HL-60 (cell line): Measurements from ENCODE around the gene ARNT2.

Experiments used
- DNase-seq, 2 experiments: peaks; one replicate each; pipeline ENCODE4 v3.0.0-alpha.2; 2010 to 2020; ENCODE audit warnings: low read depth in 1 of 2, low spot score in 1 of 2
- H3K27ac ChIP-seq: fragments of 250-450 bp; sonication (Bioruptor Pico); replicated peaks from 2 replicates; pipeline ENCODE4 v1.5.1; 2020; ENCODE audit warnings: mild to moderate bottlenecking, moderate library complexity
- H3K27me3 ChIP-seq: fragments of 250-450 bp; sonication (Bioruptor Pico); 2 replicates; pipeline ENCODE4 v1.5.1; 2021; ENCODE audit warnings: mild to moderate bottlenecking, moderate library complexity; ENCODE audit not compliant: insufficient read depth, poor library complexity, severe bottlenecking
- H3K4me3 ChIP-seq: replicated peaks from 2 replicates; pipeline ENCODE4 v1.5.1; 2011; ENCODE audit warnings: mild to moderate bottlenecking, control low read depth, low read length; ENCODE audit not compliant: insufficient read depth
- GABPA ChIP-seq: IDR thresholded peaks from 2 replicates; pipeline ENCODE4 v1.6.1; 2012; ENCODE audit warnings: low read depth
- POLR2AphosphoS5 ChIP-seq: IDR thresholded peaks from 2 replicates; pipeline ENCODE4 v1.6.1; 2012; ENCODE audit warnings: low read depth
- SPI1 ChIP-seq: IDR thresholded peaks from 2 replicates; pipeline ENCODE4 v1.6.1; 2012; ENCODE audit warnings: low read depth, mild to moderate bottlenecking, borderline replicate concordance
- TF ChIP-seq, protein P1 (sequence below): IDR thresholded peaks from 2 replicates; pipeline ENCODE4 v1.6.1; 2012; ENCODE audit warnings: low read depth; ENCODE audit not compliant: insufficient replicate concordance
- TF ChIP-seq, protein P2 (sequence below): IDR thresholded peaks from one replicate; pipeline ENCODE4 v1.5.1; 2011; ENCODE audit warnings: low read length, control low read depth, inconsistent platforms; ENCODE audit not compliant: insufficient read depth

ARNT2 gene

DNA sequence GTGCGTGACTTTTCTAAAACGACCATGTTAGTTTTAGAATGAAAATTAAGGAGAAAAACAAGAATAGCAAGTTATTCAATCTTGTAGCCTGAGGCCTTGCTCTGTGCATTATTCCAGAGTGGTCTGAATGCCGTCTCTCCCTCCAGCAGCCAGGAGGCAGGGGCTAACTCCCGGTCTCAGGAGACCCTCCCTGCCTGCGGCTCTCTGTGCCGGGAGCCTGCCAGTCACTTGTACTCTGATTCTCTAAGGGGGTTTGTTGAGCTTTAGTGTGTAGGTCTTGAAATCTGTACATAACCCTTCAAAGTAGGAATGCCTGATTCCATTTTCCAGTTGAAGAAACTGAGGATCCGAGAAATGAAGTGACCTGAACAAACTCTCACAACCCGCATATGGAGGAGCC is 97.3 kb downstream of the ARNT2 start:
- TF ChIP-seq POLR2AphosphoS5, result no peak
- TF ChIP-seq, protein P1, sequence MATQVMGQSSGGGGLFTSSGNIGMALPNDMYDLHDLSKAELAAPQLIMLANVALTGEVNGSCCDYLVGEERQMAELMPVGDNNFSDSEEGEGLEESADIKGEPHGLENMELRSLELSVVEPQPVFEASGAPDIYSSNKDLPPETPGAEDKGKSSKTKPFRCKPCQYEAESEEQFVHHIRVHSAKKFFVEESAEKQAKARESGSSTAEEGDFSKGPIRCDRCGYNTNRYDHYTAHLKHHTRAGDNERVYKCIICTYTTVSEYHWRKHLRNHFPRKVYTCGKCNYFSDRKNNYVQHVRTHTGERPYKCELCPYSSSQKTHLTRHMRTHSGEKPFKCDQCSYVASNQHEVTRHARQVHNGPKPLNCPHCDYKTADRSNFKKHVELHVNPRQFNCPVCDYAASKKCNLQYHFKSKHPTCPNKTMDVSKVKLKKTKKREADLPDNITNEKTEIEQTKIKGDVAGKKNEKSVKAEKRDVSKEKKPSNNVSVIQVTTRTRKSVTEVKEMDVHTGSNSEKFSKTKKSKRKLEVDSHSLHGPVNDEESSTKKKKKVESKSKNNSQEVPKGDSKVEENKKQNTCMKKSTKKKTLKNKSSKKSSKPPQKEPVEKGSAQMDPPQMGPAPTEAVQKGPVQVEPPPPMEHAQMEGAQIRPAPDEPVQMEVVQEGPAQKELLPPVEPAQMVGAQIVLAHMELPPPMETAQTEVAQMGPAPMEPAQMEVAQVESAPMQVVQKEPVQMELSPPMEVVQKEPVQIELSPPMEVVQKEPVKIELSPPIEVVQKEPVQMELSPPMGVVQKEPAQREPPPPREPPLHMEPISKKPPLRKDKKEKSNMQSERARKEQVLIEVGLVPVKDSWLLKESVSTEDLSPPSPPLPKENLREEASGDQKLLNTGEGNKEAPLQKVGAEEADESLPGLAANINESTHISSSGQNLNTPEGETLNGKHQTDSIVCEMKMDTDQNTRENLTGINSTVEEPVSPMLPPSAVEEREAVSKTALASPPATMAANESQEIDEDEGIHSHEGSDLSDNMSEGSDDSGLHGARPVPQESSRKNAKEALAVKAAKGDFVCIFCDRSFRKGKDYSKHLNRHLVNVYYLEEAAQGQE, result no peak
- TF ChIP-seq SPI1, result no peak
- TF ChIP-seq, protein P2, sequence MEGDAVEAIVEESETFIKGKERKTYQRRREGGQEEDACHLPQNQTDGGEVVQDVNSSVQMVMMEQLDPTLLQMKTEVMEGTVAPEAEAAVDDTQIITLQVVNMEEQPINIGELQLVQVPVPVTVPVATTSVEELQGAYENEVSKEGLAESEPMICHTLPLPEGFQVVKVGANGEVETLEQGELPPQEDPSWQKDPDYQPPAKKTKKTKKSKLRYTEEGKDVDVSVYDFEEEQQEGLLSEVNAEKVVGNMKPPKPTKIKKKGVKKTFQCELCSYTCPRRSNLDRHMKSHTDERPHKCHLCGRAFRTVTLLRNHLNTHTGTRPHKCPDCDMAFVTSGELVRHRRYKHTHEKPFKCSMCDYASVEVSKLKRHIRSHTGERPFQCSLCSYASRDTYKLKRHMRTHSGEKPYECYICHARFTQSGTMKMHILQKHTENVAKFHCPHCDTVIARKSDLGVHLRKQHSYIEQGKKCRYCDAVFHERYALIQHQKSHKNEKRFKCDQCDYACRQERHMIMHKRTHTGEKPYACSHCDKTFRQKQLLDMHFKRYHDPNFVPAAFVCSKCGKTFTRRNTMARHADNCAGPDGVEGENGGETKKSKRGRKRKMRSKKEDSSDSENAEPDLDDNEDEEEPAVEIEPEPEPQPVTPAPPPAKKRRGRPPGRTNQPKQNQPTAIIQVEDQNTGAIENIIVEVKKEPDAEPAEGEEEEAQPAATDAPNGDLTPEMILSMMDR, result no peak
- no peak for TF ChIP-seq GABPA
- no peak overlapping the region for H3K4me3 ChIP-seq
- no peaks in the 10 kb centered on the region for H3K27me3 ChIP-seq
- no peak for DNase-seq
- no peak overlapping the region for H3K27ac ChIP-seq

DNA sequence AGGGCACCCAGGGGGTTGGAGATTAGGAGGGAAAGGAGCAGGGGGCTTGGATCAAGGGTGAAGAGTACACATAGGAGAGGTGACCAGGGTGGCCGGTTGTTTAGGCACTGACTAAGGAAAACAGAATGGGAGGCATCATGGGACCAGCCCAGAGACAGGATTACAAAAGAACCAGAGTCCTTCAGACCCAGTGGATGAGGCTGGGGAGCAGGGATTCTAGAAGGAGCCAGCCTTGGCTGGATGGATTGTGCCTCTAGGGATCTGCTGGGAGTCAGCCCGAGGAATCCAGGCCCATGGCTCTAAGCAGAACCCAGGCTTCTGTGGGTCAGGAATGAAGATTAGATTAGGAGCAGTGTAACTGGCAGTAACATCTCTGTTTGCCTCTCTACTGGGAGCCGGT is 98.6 kb downstream of the ARNT2 start:
- Histone ChIP-seq H3K27ac (no peak overlapping the region), H3K4me3 (no peak overlapping the region), H3K27me3 (no peaks in the 10 kb centered on the region)
- DNase-seq, result no peak
- TF ChIP-seq SPI1 (no peak), POLR2AphosphoS5 (no peak), GABPA (no peak)
- TF ChIP-seq, protein P2, result no peak
- TF ChIP-seq, protein P1, result no peak

DNA sequence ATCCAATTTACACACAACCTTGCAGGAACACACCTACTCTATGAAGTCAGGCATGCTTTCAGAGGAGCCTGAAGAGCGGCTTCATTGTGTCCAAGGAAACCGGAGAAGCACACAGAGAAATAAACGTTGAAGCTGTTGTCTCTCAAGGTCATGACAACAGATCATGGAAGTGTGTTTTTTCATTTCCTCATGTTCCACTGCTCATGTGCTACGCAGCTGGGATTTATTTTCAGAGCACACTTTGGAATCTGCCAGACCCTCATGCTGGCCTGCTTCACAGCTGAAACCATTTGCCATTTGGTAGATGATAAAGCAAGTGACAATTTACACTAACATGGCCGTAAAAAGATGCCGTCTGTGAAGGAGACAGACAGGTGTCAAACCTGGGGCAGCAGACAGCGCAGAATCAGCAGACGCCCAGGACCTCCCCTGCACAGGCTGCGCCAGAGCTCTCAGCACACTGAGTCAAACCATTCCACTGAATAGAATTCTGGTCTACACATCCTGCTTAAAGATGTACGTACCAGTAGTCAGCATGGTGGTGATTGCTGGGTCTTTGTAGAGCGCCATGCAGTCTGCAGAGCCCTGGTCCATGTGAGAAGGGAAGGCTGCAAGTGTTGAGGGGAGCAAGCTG is 99.3 kb downstream of the ARNT2 start:
- Histone ChIP-seq H3K27me3 (no peaks in the 10 kb centered on the region), H3K27ac (no peak overlapping the region), H3K4me3 (no peak overlapping the region)
- no peak for DNase-seq
- TF ChIP-seq SPI1 (no peak), GABPA (no peak), POLR2AphosphoS5 (no peak)
- TF ChIP-seq, protein P1, result no peak
- TF ChIP-seq, protein P2, result no peak
